SK-N-SH (cell line): ENCODE results near the gene FRMD5. TPM values are rescaled to one million over a fixed set of nuclear protein-coding genes. Genes with fewer than 3 reads are reported as not detected.

ENCODE experiments used
- CTCF ChIA-PET: fragments of 300-600, 350-600 bp; formaldehyde crosslinking; extraction: SDS; loops from one replicate; lab custom pipeline; 2021; lab: Yijun Ruan, JAX
- POLR2A ChIA-PET: fragments of 350-600 bp; sonication (Branson Sonifier 250); formaldehyde crosslinking; extraction: SDS; loops from one replicate; lab custom pipeline; 2020; ENCODE audit warnings: antibody characterized with exemption, inconsistent platforms; lab: Yijun Ruan, JAX
- DNase-seq: peaks from one replicate; pipeline ENCODE4 v3.0.0; 2012
- H2AFZ ChIP-seq: fragments of 200-600 bp; sonication (generic); 2 replicates; pipeline ENCODE4 v1.8.1; 2016; ENCODE audit warnings: antibody characterized with exemption, mild to moderate bottlenecking, low read depth
- H3F3A ChIP-seq: fragments of 200-600 bp; sonication (generic); replicated peaks from 2 replicates; pipeline ENCODE3; 2016; ENCODE audit warnings: antibody characterized with exemption, mild to moderate bottlenecking; ENCODE audit not compliant: insufficient read depth
- H3K27ac ChIP-seq, 2 experiments: fragments of 200-500 bp in 1 of 2; fragments of 200-600 bp in 1 of 2; sonication (Bioruptor generic) in 1 of 2; sonication (generic), shearing (Covaris generic) in 1 of 2; 2 replicates each; pipeline versions ENCODE4 v1.5.1 to v1.6.1; 2014 to 2016; ENCODE audit warnings: low read depth in 2 of 2, inconsistent platforms in 1 of 2, low read length in 1 of 2, mild to moderate bottlenecking in 1 of 2, mixed read lengths in 1 of 2
- H3K27me3 ChIP-seq: fragments of 200-600 bp; sonication (generic), shearing (Covaris generic); 2 replicates; pipeline ENCODE4 v1.6.1; 2016; ENCODE audit warnings: mixed run types; ENCODE audit not compliant: insufficient read depth
- H3K36me3 ChIP-seq, 2 experiments: fragments of 200-500 bp in 1 of 2; fragments of 200-600 bp in 1 of 2; sonication (Bioruptor generic) in 1 of 2; sonication (generic) in 1 of 2; replicated peaks in 1 of 2; 2 replicates each; pipeline versions ENCODE3 to v1.5.1; 2014 to 2016; ENCODE audit warnings: low read length in 1 of 2, mild to moderate bottlenecking in 1 of 2; ENCODE audit not compliant: insufficient read depth in 2 of 2, control insufficient read depth in 1 of 2
- H3K4me1 ChIP-seq, 2 experiments: fragments of 200-500 bp in 1 of 2; fragments of 200-600 bp in 1 of 2; sonication (Bioruptor generic) in 1 of 2; sonication (generic), shearing (Covaris generic) in 1 of 2; 2 replicates each; pipeline versions ENCODE4 v1.5.1 to v1.6.1; 2014 to 2016; ENCODE audit warnings: low read depth in 1 of 2, low read length in 1 of 2, mixed run types in 1 of 2; ENCODE audit not compliant: insufficient read depth in 2 of 2, control insufficient read depth in 1 of 2
- H3K4me2 ChIP-seq: fragments of 200-600 bp; sonication (generic), shearing (Covaris generic); 2 replicates; pipeline ENCODE4 v1.6.1; 2017; ENCODE audit warnings: mixed run types
- H3K4me3 ChIP-seq, 2 experiments: fragments of 200-500 bp in 1 of 2; fragments of 200-600 bp in 1 of 2; sonication (Bioruptor generic) in 1 of 2; sonication (generic), shearing (Covaris generic) in 1 of 2; 2 replicates each; pipeline versions ENCODE4 v1.5.1 to v1.8.1; 2014 to 2016; ENCODE audit warnings: low read depth in 2 of 2, inconsistent platforms in 1 of 2, low read length in 1 of 2, mild to moderate bottlenecking in 1 of 2, mixed read lengths in 1 of 2, moderate library complexity in 1 of 2
- H3K79me2 ChIP-seq: fragments of 200-600 bp; sonication (generic); 2 replicates; pipeline ENCODE4 v1.8.1; 2017; ENCODE audit warnings: mild to moderate bottlenecking; ENCODE audit not compliant: insufficient read depth
- H3K9ac ChIP-seq: fragments of 200-600 bp; sonication (generic); 2 replicates; pipeline ENCODE4 v1.6.1; 2017; ENCODE audit warnings: mixed run types
- H3K9me2 ChIP-seq: fragments of 200-600 bp; sonication (generic); 2 replicates; pipeline ENCODE4 v1.6.1; 2017; ENCODE audit warnings: mixed run types
- H3K9me3 ChIP-seq: fragments of 200-600 bp; sonication (generic); 2 replicates; pipeline ENCODE4 v1.6.1; 2017; ENCODE audit warnings: mixed run types, mild to moderate bottlenecking, moderate library complexity
- H4K20me1 ChIP-seq: fragments of 200-600 bp; sonication (generic); 2 replicates; pipeline ENCODE4 v1.6.1; 2017; ENCODE audit warnings: mild to moderate bottlenecking, mixed run types; ENCODE audit not compliant: insufficient read depth
- ELF1 ChIP-seq: IDR thresholded peaks from 2 replicates; pipeline ENCODE4 v1.4.0; 2012
- EP300 ChIP-seq, 2 experiments: IDR thresholded peaks; 2 replicates each; pipeline versions ENCODE4 v1.4.0 to v1.6.1; 2012; ENCODE audit warnings: borderline replicate concordance in 1 of 2, low read depth in 1 of 2, low read length in 1 of 2
- EZH2phosphoT487 ChIP-seq: fragments of 200-600 bp; sonication (generic); IDR thresholded peaks from 2 replicates; pipeline ENCODE4 v1.6.1; 2017; ENCODE audit warnings: low read depth, mixed run types, mild to moderate bottlenecking, antibody characterized with exemption, moderate library complexity, borderline replicate concordance
- GABPA ChIP-seq: IDR thresholded peaks from 2 replicates; pipeline ENCODE4 v1.4.0; 2012; ENCODE audit warnings: low read depth, mild to moderate bottlenecking
- GATA2 ChIP-seq: sonication (generic); formaldehyde crosslinking; IDR thresholded peaks from 2 replicates; pipeline ENCODE4 v1.5.0; 2020; ENCODE audit warnings: mild to moderate bottlenecking, missing genetic modification reagents
- JUND ChIP-seq: IDR thresholded peaks from 2 replicates; pipeline ENCODE4 v1.4.0; 2012
- MAX ChIP-seq: IDR thresholded peaks from 2 replicates; pipeline ENCODE4 v1.4.0; 2012; ENCODE audit warnings: low read depth
- MEF2A ChIP-seq: IDR thresholded peaks from 2 replicates; pipeline ENCODE4 v1.4.0; 2012; ENCODE audit warnings: low read depth, borderline replicate concordance
- MXI1 ChIP-seq: IDR thresholded peaks from 2 replicates; pipeline ENCODE4 v1.6.1; 2012; ENCODE audit warnings: mild to moderate bottlenecking, low read depth, low read length, improper control_type of control experiment
- NFIC ChIP-seq: IDR thresholded peaks from 2 replicates; pipeline ENCODE4 v1.4.0; 2012; ENCODE audit warnings: borderline replicate concordance
- POLR2AphosphoS5 ChIP-seq: IDR thresholded peaks from 2 replicates; pipeline ENCODE4 v1.6.1; 2012; ENCODE audit warnings: low read depth, low read length
- RAD21 ChIP-seq: IDR thresholded peaks from 2 replicates; pipeline ENCODE4 v1.6.1; 2012; ENCODE audit warnings: mild to moderate bottlenecking, low read length
- RCOR1 ChIP-seq: fragments of 150-350 bp; IDR thresholded peaks from 2 replicates; pipeline ENCODE4 v1.6.1; 2017; ENCODE audit warnings: antibody characterized with exemption, low read length
- REST ChIP-seq: IDR thresholded peaks from 2 replicates; pipeline ENCODE4 v1.6.1; 2012; ENCODE audit warnings: mild to moderate bottlenecking, low read depth, low read length, moderate library complexity
- RFX5 ChIP-seq: IDR thresholded peaks from 2 replicates; pipeline ENCODE4 v1.6.1; 2012; ENCODE audit warnings: mild to moderate bottlenecking, improper control_type of control experiment, low read length
- SMC3 ChIP-seq: IDR thresholded peaks from 2 replicates; pipeline ENCODE4 v1.6.1; 2012; ENCODE audit warnings: low read depth, low read length, improper control_type of control experiment
- TAF1 ChIP-seq: IDR thresholded peaks from 2 replicates; pipeline ENCODE4 v1.6.1; 2012; ENCODE audit warnings: low read depth, mild to moderate bottlenecking, low read length, moderate library complexity, borderline replicate concordance
- TCF12 ChIP-seq: IDR thresholded peaks from 2 replicates; pipeline ENCODE4 v1.4.0; 2012
- TEAD4 ChIP-seq: IDR thresholded peaks from 2 replicates; pipeline ENCODE4 v1.4.0; 2012; ENCODE audit warnings: mild to moderate bottlenecking, borderline replicate concordance; ENCODE audit not compliant: insufficient read depth
- USF2 ChIP-seq: fragments of 150-350 bp; IDR thresholded peaks from 2 replicates; pipeline ENCODE4 v1.6.1; 2017; ENCODE audit warnings: antibody characterized with exemption, low read length, low read depth, borderline replicate concordance
- WGBS: methylation state at CpG from one replicate; pipeline ENCODE4 v1.1.6; 2017; ENCODE audit warnings: low lambda C conversion rate; 5-methylcytosine and 5-hydroxymethylcytosine counted together
- polyA plus RNA-seq, 3 experiments: library from polyadenylated mRNA; depleted of rRNA; stranded (reverse); fragments of >200 nt; gene quantifications; 2 replicates each; pipeline ENCODE4 v1.2.3, GENCODE V29; 2012
- TF ChIP-seq, protein P1 (sequence below): fragments of 150-350 bp; IDR thresholded peaks from 2 replicates; pipeline ENCODE4 v1.6.1; 2016; ENCODE audit warnings: mild to moderate bottlenecking, low read depth, low read length
- TF ChIP-seq, protein P2 (sequence below): IDR thresholded peaks from 2 replicates; pipeline ENCODE4; 2012

FRMD5 gene
- polyA plus RNA-seq, 1 of the 3 experiments (the other 2 are of a cell fraction), result 24.8 TPM

DNA sequence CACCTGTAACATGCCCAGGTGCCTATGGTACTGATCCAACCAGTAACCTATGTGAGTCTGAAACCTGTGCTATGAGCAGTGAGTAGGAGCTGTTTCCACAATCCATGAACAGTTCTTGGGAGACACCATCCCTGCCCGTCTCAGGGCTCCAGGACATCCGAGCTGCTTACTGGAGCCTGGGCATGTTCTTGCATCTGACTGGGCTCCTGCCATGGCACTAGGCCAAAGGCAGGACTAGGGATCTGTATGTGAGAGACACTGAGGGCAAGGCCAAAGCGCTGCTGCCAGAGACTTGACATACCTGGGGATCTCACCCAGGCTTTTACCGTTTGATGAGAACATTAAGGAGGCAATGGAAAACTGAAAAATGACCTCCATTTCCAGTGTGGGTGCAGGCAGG, 308.5 kb downstream of the FRMD5 start:
- Histone ChIP-seq H4K20me1 (no peaks in the 10 kb centered on the region), H3K9ac (no peak overlapping the region), H3K27ac (no peak overlapping the region), H3F3A (no peaks in the 10 kb centered on the region), H3K27me3 (no peaks in the 10 kb centered on the region), H3K36me3 (peaks cover 25 to 79% of the 10 kb centered on the region in 2 experiments), H2AFZ (no peak overlapping the region), H3K4me2 (no peak overlapping the region), H3K79me2 (no peaks in the 10 kb centered on the region), H3K9me3 (no peaks in the 10 kb centered on the region), H3K9me2 (no peaks in the 10 kb centered on the region), H3K4me3 (no peak overlapping the region), H3K4me1 (no peaks in the 10 kb centered on the region; a peak in 1 of 4 replicates)
- WGBS, result 100% methylated on average over 4 of the region's 4 CpGs
- TF ChIP-seq RCOR1 (no peak), GABPA (no peak), REST (no peak), MAX (no peak), MXI1 (no peak), POLR2AphosphoS5 (no peak), TEAD4 (no peak), MEF2A (no peak), GATA2 (CRISPR knock-in tag) (no peak), RFX5 (no peak), SMC3 (no peak), ELF1 (no peak), TCF12 (no peak), EP300 (IDR thresholded peaks at IDR 0.05; ENCODE audit: borderline replicate concordance in 1 of 2, low read depth in 1 of 2, low read length in 1 of 2) (no peak)
- ChIA-PET POLR2A (no interaction called here), CTCF (interaction anchor here (0.7 to 3.4 kb wide), 4 partner anchors 14 to 333 kb away, joined by 3 to 15 read pairs (median 4); no protein-coding TSS in a partner anchor)
- no peak for DNase-seq

GRCh38 chr15:43883571-43883970, 311.5 kb downstream of the FRMD5 start:
- H3F3A ChIP-seq, result peaks cover under 1% of the 10 kb centered on the region
- H3K4me1 ChIP-seq, result peaks cover 0 to 3% of the 10 kb centered on the region in 2 experiments; a peak in 1 of 4 replicates
- no peak overlapping the region for H3K9ac ChIP-seq
- no peaks in the 10 kb centered on the region for H3K79me2 ChIP-seq
- no peak overlapping the region for H3K4me3 ChIP-seq
- TF ChIP-seq EZH2phosphoT487 (no peak), JUND (no peak), USF2 (no peak), RAD21 (no peak), EP300 (IDR thresholded peaks at IDR 0.05; ENCODE audit: borderline replicate concordance in 1 of 2, low read depth in 1 of 2, low read length in 1 of 2) (no peak), RCOR1 (no peak), GATA2 (CRISPR knock-in tag) (no peak), MAX (no peak), TAF1 (no peak), TCF12 (no peak), TEAD4 (no peak), NFIC (no peak), GABPA (no peak)
- TF ChIP-seq, protein P1, sequence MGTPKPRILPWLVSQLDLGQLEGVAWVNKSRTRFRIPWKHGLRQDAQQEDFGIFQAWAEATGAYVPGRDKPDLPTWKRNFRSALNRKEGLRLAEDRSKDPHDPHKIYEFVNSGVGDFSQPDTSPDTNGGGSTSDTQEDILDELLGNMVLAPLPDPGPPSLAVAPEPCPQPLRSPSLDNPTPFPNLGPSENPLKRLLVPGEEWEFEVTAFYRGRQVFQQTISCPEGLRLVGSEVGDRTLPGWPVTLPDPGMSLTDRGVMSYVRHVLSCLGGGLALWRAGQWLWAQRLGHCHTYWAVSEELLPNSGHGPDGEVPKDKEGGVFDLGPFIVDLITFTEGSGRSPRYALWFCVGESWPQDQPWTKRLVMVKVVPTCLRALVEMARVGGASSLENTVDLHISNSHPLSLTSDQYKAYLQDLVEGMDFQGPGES, result no peak
- TF ChIP-seq, protein P2, sequence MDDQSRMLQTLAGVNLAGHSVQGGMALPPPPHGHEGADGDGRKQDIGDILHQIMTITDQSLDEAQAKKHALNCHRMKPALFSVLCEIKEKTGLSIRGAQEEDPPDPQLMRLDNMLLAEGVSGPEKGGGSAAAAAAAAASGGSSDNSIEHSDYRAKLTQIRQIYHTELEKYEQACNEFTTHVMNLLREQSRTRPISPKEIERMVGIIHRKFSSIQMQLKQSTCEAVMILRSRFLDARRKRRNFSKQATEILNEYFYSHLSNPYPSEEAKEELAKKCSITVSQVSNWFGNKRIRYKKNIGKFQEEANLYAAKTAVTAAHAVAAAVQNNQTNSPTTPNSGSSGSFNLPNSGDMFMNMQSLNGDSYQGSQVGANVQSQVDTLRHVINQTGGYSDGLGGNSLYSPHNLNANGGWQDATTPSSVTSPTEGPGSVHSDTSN, result no peak
- no peaks in the 10 kb centered on the region for H3K27me3 ChIP-seq
- no peaks in the 10 kb centered on the region for H3K9me3 ChIP-seq
- no peak overlapping the region for H3K27ac ChIP-seq
- CTCF ChIA-PET, result interaction anchor here (4.5 kb wide), 1 partner anchor 11 kb away, joined by 27 read pairs; no protein-coding TSS in a partner anchor
- H3K4me2 ChIP-seq, result no peak overlapping the region
- POLR2A ChIA-PET, result interaction anchor here (0.6 kb wide), 1 partner anchor 32 kb away, joined by 3 read pairs; no protein-coding TSS in a partner anchor
- no peaks in the 10 kb centered on the region for H3K9me2 ChIP-seq
- H3K36me3 ChIP-seq, result peaks cover 29 to 71% of the 10 kb centered on the region in 2 experiments
- H4K20me1 ChIP-seq, result no peaks in the 10 kb centered on the region
- 100% methylated on average over 3 of the region's 3 CpGs for WGBS
- no peak for DNase-seq
- H2AFZ ChIP-seq, result no peak overlapping the region
